ENCODE measurements around the gene PADI1. TPM values are rescaled to one million over a fixed set of nuclear protein-coding genes. Genes with fewer than 3 reads are reported as not detected.

Gene PADI1
- total RNA-seq, 1 experiment from 2014 or later, result 0.24 TPM

DNA sequence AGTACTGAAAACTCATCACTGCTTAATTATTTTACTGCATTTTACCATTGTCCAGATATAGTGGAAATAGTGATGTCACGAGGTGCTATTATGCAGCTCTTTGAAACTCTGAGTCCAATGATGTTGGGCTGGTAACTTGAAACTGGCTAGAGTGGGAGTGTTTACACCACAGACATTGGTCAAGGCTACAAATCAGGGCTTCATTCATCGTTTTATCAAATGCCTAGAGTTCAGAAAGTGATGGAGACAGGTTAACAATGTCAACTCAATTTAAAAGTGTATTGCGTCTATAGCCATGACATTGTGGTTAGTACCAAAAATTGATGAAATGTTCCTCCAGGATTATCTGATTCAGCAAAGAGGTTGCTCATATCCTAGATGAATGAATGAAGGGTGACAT lies 12.7 kb downstream of the PADI1 start:
- Mint-ChIP-seq H3K36me3 (ENCODE audit: insufficient read depth in 1 of 3, low read depth in 3 of 3) (no peaks in the 10 kb centered on the region), H3K27me3 (ENCODE audit: low read depth) (peaks cover 10% of the 10 kb centered on the region), H3K27ac (no peak overlapping the region), H3K9me3 (no peaks in the 10 kb centered on the region), H3K4me3 (no peak overlapping the region), H3K4me1 (peaks cover 29 to 36% of the 10 kb centered on the region in 2 experiments)
- H3K27me3 ChIP-seq (ENCODE audit: insufficient read depth, low read length), result no peaks in the 10 kb centered on the region
- H2BK20ac ChIP-seq (ENCODE audit: low read depth, low read length, poor library complexity, severe bottlenecking), result no peak overlapping the region
- H3K4ac ChIP-seq (ENCODE audit: low read depth, low read length), result no peak overlapping the region
- H3K56ac ChIP-seq (ENCODE audit: insufficient read length, low read depth, low read length), result no peak overlapping the region
- H2BK120ac ChIP-seq (ENCODE audit: low read depth, low read length, poor library complexity, severe bottlenecking), result no peak overlapping the region
- H4K91ac ChIP-seq (ENCODE audit: insufficient read length, low read depth, low read length), result no peak overlapping the region
- no peak overlapping the region for H3K9ac ChIP-seq (ENCODE audit: extremely low read depth, insufficient read length, low read length)
- no peaks in the 10 kb centered on the region for H3K9me3 ChIP-seq (ENCODE audit: control insufficient read depth, low read depth, low read length)
- H2AFZ ChIP-seq (ENCODE audit: low read length), result no peak overlapping the region
- no peak overlapping the region for H4K8ac ChIP-seq (replicated peaks; ENCODE audit: insufficient read length, low read depth, low read length)
- no peak overlapping the region for H2BK12ac ChIP-seq (ENCODE audit: insufficient read length, low read depth, low read length)
- no peak overlapping the region for H3K18ac ChIP-seq (ENCODE audit: insufficient read length, low read depth, low read length)
- WGBS (ENCODE audit: extremely low coverage, insufficient read length, low lambda C conversion rate), result no CpG with 5 or more reads among the region's 3 CpGs
- no peak overlapping the region for H3K23ac ChIP-seq (ENCODE audit: insufficient read length, low read depth, low read length)
- H3K14ac ChIP-seq (ENCODE audit: insufficient read depth, low read length), result no peak overlapping the region
- H2AK5ac ChIP-seq (ENCODE audit: insufficient read length, low read length), result no peak overlapping the region
- no peaks in the 10 kb centered on the region for H3K23me2 ChIP-seq (ENCODE audit: insufficient read length, low read depth, low read length, poor library complexity, severe bottlenecking)
- H3K79me1 ChIP-seq (ENCODE audit: insufficient read depth, low read depth, low read length, poor library complexity, severe bottlenecking), result no peaks in the 10 kb centered on the region
- H3K4me1 ChIP-seq (ENCODE audit: insufficient read depth, low read length), result no peaks in the 10 kb centered on the region; the same call in 1 of the 2 replicates
- no peak overlapping the region for H3K4me2 ChIP-seq (ENCODE audit: insufficient read depth, insufficient read length, low read length)
- H2BK5ac ChIP-seq (ENCODE audit: insufficient read length, low read length), result no peak overlapping the region
- H3K79me2 ChIP-seq (ENCODE audit: insufficient read depth, low read length), result no peaks in the 10 kb centered on the region
- H3K27ac ChIP-seq (ENCODE audit: insufficient read length, low read depth, low read length), result no peak overlapping the region
- no peak for DNase-seq
- H2BK15ac ChIP-seq (ENCODE audit: low read depth, low read length), result no peak overlapping the region
- no peak overlapping the region for H3T11ph ChIP-seq (ENCODE audit: low read length)
- no peak overlapping the region for H4K5ac ChIP-seq (ENCODE audit: insufficient read length, low read depth, low read length)
- TF ChIP-seq, protein P1, sequence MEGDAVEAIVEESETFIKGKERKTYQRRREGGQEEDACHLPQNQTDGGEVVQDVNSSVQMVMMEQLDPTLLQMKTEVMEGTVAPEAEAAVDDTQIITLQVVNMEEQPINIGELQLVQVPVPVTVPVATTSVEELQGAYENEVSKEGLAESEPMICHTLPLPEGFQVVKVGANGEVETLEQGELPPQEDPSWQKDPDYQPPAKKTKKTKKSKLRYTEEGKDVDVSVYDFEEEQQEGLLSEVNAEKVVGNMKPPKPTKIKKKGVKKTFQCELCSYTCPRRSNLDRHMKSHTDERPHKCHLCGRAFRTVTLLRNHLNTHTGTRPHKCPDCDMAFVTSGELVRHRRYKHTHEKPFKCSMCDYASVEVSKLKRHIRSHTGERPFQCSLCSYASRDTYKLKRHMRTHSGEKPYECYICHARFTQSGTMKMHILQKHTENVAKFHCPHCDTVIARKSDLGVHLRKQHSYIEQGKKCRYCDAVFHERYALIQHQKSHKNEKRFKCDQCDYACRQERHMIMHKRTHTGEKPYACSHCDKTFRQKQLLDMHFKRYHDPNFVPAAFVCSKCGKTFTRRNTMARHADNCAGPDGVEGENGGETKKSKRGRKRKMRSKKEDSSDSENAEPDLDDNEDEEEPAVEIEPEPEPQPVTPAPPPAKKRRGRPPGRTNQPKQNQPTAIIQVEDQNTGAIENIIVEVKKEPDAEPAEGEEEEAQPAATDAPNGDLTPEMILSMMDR (conservative IDR thresholded peaks at IDR 0.05), result no peak
- no peaks in the 10 kb centered on the region for H4K20me1 ChIP-seq (ENCODE audit: control insufficient read depth, insufficient read depth, insufficient read length)

Data from H9 (cell line).